ENCODE results near the gene MAP7. TPM values are rescaled to one million over a fixed set of nuclear protein-coding genes. Genes with fewer than 3 reads are reported as not detected.

MAP7 gene
- total RNA-seq, 1 donor from 2014 or later, result 0.06 TPM

DNA sequence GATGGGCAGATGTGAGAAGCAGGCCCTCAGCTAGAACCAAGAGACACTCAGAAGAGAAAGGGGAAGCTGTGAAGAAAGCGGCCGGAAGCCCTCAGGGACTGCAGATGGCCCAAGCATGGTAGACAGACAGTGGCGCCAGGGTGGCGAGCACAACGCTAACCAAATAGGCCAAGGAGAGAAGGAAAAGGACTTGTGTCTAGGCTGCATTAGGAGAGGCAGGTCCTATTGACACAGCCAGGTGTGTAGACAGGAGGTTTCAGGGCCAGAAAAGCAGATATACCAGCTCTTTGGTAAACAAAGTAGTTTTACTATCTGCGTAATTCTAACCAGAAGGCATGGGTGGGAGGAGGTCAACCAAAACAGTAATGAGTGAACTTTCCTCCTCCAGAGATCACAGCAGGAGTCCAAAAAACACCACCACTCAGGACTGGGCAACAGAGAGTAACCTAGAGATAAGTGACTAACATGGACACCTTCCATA is 15.8 kb upstream of the MAP7 start:
- DNase-seq (ENCODE audit: extremely low read depth, low read depth, low spot score), result no peak

DNA sequence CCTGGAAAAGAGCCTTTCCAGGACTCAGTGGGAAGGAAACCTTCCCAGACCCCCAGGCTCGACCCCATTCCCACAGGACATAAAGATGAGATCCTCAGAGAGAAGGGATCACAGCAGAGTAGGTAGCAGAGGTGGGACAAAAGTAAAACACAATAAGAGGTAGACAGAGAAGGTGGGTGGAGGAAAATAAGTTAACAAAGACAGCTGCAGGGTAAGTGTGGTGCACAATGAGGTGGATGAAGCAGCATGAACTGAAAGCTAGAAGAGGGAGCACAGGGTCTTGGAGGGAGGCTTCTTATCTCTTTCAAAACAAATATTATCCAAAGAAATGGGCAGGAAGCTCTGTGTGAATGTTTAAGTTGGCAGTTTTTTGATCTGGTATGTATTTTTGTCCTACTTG is 14.0 kb upstream of the MAP7 start:
- DNase-seq (ENCODE audit: extremely low read depth, low read depth, low spot score), result no peak

DNA sequence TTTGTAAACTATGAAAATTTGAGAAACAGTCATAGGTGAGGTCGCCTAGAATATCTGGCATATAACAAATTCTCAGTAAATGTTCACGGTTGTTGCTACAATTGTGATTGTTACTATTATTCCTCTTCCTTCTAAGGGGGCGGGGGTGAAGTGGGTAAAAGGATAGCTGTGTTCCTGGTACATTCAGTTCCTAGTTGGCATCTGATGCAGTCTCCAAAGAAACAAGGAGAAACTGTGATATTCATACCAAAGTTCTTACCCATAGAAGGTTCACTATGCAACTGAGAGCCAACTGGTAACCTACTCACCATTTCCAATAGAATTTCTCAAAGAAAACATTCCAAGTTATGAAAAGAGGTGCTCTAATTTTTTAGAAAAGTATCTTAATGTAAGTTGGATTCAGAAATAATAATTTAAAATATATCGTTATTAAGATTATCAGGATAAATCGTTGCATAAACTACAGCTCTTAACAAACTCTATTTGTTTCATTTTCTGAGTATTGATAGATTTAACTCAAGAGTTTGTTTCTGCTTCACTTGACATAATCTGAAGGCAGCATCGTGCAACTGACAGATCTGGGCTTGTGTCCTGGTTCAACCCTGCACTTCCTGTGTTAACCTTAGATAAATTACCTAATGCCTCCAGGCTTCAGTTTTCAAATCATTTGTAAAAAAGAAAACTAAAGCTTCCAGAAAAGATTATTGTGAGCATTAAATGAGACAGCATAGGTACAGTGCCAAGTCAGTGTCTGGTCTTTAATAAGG is 13.3 kb upstream of the MAP7 start:
- no peak for DNase-seq (ENCODE audit: extremely low read depth, low read depth, low spot score)

GRCh38 chr6:136562211-136562610 is 12.0 kb upstream of the MAP7 start:
- DNase-seq (ENCODE audit: extremely low read depth, low read depth, low spot score), result no peak

- no peak for DNase-seq (ENCODE audit: extremely low read depth, low read depth, low spot score)
Measured at GRCh38 chr6:136553166-136553787, 3.1 kb upstream of the MAP7 start.

- DNase-seq (ENCODE audit: extremely low read depth, low read depth, low spot score), result no peak
Measured at GRCh38 chr6:136552054-136552453, 1.8 kb upstream of the MAP7 start.

DNA sequence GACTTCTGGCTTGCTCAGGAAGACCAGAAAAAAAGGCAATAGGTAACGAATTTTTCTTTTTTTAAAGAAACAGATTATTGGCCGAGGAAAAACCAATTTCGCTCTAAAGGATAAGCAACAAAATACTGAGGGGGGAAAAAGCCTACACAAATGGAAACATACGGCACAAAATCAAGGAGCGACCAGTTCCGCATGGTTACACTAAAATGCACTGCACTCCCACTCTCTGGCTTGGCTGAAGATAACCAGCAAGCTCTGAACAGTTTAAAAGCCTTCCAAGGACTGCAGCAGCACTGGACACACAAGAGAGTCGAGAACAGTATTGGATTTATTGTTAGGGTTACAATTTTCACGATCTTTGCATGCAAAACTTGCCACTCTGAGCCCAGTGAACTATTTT is 881 bp upstream of the MAP7 start:
- no peak for DNase-seq (ENCODE audit: extremely low read depth, low read depth, low spot score)

DNA sequence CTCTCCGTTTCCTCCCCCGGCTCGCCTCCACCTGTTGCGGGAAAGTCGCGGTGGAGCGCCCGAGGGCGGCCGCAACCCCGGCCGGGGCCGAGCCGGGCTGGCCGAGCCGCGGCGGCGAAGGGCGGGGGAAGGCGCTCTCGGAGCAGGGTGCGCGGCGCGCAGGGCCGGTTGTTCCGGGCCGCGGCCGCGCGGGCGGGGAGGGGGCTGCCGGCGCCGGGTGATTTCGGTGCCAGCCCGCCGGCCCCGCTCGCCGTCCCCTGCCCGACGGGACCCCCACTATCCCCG is 235 bp downstream of the MAP7 start:
- no peak for DNase-seq (ENCODE audit: extremely low read depth, low read depth, low spot score)

DNA sequence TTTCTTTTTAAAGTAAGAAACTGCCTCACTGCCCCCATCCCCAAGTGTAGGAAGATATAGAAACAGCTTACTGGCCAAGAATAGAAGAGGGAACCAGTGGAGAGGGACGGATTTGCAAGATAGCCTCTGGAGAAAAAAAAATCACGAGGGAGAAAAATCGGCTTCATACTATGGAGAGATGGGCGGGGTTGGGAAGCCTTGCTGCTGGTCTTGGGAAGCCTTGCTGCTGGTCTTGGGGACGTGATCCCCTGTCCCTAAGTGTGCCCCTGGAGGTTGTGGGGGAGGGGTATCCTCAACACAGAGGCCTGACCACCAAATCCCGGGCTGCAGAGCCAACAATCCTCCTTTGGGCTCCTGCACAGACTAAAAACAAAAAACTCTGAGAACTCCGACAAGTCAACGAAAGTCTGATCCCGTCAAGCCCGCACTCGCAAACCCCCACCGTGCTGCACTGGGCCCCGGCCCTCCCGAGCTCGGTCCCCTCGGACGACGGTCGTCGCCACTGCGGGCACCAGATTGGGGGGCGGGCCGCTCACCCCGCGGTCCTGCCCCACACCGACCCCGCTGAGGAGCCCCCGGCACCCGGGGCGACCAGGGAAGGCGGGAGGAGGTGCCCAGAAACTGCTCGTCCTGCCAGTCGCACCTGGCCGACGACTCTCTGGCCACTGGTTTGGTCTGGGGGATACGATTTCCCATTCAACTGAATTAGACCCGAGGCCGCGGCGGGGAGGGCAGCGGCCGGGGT is 750 bp downstream of the MAP7 start:
- DNase-seq (ENCODE audit: extremely low read depth, low read depth, low spot score), result no peak

- no peak for DNase-seq (ENCODE audit: extremely low read depth, low read depth, low spot score)
Measured at GRCh38 chr6:136548582-136549299, 1.5 kb downstream of the MAP7 start.

DNA sequence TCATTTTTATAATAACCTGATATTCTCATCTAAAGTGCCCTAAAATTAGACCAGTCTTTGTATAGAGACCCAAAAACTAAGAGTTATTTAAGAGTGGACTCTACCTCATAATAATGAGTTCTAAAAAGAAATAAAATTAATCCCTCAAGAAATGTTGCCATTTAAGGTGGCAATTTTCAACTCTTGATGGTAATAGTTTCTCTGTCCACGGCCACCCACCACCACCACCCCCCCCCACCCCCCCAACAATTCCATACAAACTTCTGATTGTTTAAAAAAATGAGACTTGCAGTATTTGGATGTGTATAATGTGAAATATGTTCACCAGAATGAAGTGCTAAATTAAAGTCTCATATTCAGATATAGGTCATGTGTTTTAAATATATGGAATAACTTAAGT is 2.4 kb downstream of the MAP7 start:
- no peak for DNase-seq (ENCODE audit: extremely low read depth, low read depth, low spot score)

DNA sequence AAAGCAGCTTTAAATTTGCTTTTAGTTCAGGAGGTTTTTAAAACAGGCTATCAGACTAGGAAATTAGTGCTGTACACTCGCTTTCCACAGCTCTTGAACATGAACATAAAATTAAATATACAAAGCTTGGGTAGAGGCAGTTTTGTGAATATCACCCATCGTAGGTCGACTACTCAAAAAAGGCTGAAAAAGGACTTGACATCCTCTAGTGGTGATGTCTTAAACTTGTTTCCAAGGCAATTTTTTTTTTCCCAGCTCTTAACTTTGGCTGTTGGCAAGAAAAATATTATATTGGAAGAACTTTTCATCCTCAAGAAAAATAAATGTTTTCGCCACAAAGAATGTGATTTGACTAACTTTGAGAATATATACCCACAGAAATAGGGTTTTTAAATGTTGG is 2.9 kb downstream of the MAP7 start:
- no peak for DNase-seq (ENCODE audit: extremely low read depth, low read depth, low spot score)

DNA sequence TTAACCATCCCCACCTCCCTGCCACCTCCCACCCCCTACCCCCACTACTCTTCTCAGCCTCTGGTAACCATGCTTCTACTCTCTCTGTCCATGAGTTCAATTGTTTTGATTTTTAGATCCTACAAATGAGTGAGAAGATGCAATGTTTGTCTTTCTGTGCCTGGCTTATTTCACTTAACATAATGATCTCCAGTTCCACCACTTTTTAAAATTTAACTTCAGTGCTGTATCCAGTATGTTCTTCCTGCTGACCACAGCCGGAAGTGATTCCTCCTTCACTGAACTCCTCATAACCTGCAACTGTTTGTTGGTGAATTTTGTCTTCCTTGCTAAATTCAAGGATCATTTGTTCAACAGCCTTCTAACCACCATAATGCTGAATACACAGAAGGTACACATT is 3.9 kb downstream of the MAP7 start:
- no peak for DNase-seq (ENCODE audit: extremely low read depth, low read depth, low spot score)

DNA sequence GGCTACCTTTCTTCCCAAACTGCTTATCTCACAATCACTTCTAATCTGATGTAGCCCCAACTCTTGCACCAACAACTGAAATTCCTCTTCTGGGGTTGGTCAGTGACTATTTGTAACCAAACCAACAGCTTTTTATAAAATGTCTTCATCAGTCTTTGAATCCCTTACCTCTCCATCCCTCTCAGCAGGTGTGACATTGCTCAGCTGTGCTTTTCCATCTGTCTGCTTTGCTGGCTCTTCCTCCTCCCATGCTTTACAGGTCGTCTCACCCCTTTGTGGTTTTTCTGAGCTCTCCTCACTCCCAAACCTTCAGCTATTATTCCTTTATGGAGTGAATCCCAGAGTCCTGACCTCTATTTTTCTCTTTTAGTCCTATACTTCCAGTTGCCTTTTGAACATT is 5.9 kb downstream of the MAP7 start:
- no peak for DNase-seq (ENCODE audit: extremely low read depth, low read depth, low spot score)

- DNase-seq (ENCODE audit: extremely low read depth, low read depth, low spot score), result no peak
Measured at GRCh38 chr6:136541395-136541794, 8.8 kb downstream of the MAP7 start.

DNA sequence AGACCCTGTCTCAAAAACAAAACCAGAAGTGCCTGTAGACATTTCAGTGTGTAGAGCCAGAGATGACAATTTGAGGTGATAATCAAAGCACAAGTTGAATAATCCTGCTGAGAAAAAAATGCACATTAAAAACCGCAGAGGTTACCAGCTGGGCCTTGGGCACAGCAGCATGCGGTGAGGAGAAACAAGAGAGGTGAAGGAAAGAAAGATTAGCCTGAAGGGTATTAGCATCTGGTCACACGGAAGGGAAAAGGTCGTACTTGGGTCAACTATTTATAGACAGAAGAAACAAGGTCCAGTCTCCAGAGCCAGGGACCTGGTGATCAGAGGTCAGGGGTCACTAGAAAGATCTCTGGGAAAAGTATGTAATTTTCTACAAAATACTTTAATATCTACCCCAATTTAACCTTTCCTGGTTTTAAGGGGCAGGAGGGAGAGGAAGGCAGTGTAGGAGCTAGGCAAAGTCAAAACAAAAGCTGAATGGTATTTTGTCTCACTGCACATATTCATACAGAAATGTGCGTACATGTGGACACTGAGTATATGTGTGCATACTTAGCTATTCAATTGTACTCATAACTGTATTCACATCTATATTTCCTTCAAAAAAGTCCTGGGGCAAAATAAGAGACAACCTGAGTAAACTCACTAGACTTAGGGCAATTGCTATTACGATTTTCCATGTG is 10.1 kb downstream of the MAP7 start:
- DNase-seq (ENCODE audit: extremely low read depth, low read depth, low spot score), result no peak

GRCh38 chr6:136538836-136539235 is 11.4 kb downstream of the MAP7 start:
- DNase-seq (ENCODE audit: extremely low read depth, low read depth, low spot score), result no peak

DNA sequence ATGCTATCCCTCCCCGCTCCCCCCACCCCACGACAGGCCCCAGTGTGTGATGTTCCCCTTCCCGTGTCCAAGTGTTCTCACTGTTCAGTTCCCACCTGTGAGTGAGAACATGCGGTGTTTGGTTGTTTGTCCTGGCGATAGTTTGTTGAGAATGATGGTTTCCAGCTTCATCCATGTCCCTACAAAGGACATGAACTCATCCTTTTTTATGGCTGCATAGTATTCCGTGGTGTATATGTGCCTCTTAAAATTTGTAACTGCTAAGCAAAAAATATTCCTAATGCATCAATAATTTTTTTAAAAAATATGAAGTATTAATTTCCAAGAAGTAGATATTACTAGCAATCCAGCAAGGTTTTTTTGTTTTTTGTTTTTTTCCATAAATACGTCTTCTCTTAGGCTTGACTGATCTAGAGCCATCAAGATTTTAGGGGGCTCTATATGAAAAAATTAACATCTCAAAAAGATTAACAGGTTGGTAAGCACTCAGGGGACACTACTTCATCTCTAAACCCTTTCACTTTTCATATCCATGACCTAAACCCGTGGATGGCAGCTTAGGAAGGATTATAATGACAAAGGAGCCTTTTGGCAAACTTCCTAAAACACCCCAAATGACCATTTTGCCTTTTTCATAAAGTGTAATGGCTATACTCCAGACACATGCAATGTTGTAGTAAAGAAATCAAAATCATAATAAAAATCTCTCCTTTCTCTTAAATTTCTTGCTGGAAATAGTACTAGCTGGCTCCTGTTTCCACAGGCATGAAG is 14.2 kb downstream of the MAP7 start:
- no peak for DNase-seq (ENCODE audit: extremely low read depth, low read depth, low spot score)

DNA sequence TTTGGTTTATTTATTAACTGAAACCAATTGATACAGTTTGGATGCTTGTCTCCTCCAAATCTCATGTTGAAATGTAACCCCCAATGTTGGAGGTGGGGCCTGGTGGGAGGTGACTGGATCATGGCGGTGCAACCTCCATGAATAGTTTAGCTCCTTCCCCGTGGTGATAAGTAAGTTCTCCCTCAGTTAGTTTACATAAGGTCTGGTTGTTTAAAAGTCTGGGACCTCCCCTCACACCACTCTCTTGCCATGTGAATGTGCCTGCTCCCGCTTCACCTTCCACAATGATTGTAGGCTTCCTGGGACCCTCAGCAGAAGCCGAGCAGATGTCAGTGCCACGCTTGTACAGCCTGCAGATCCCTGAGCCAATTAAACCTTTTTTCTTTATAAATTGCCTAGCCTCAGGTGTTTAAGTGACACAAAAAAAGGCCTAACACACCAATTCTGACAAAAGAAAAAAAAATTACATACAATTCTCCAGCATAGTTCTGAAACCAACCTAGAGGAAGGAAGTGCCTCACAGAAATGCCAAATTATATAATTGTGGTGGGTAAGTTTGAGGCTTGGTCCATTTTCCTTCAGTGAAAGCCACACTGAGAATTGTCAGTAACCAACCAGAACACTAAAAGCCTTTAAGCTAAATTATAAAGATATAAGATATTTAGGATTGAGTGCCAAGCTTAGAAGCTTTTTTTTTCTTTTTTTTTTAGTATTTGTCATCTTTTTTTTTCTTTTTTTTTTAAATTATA is 15.0 kb downstream of the MAP7 start:
- no peak for DNase-seq (ENCODE audit: extremely low read depth, low read depth, low spot score)
